ENCODE data around the gene CCDC30. TPM values are rescaled to one million over a fixed set of nuclear protein-coding genes. Genes with fewer than 3 reads are reported as not detected.
"Not testable (repeated sequence)": the region's sequence is repeated elsewhere in the genome, so short reads cannot be mapped to it uniquely, and the experiment has no call there.

The CCDC30 gene
- total RNA-seq, 2 experiments from 2014 or later, result 1.3 to 2.3 TPM

GRCh38 chr1:42454403-42454802 is 8.7 kb upstream of the CCDC30 start:
- no peak overlapping the region for H3K4me3 Mint-ChIP-seq
- peaks cover 28% of the 10 kb centered on the region for H3K4me1 Mint-ChIP-seq
- no peak overlapping the region for H3K27ac Mint-ChIP-seq
- ATAC-seq (no peak), DNase-seq (no peak)
- POLR2A ChIA-PET, result no interaction called here
- no peaks in the 10 kb centered on the region for H3K9me3 Mint-ChIP-seq (ENCODE audit: low read depth)
- CTCF ChIA-PET, result no interaction called here
- peaks cover 24% of the 10 kb centered on the region for H3K36me3 Mint-ChIP-seq (ENCODE audit: low read depth)
- intact Hi-C loops (cut with DNase I, micrococcal nuclease), result loop anchor here in 1 of 2 experiments (10.0 kb wide), 3 partner anchors 930 to 1090 kb away; partner anchors contain the start of genes FOXO6, HYI, MED8 and SZT2
- no peaks in the 10 kb centered on the region for H3K27me3 Mint-ChIP-seq

DNA sequence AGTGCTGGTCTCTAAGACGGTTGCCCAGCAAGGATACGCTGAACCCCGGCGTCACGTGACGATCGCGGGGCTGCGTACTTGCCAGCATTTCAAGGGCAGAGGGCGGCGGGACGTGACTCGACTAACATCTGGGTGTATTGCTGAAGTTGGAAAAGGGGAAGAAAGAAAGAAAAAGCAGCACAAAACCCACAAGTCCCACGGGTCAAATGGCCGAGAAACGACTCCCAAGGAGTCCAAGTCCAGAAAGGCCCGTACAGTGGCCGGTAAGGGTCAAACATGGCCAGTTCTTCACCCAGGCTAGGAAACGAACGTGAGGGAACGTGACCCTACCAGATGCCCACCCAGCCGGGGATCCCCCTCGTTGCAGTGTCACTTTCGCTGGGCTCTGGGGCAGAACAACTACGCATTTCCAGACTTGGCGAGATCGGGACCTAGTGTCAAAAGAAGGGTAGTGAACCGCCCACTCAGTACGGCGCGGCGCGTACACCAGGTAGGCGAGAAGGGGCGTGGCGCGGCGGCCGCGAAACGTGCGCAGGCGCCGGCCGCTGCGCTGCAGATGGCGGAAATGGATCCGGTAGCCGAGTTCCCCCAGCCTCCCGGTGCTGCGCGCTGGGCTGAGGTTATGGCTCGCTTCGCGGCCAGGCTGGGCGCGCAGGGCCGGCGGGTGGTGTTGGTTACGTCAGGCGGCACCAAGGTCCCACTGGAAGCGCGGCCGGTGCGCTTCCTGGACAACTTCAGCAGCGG is 6.9 kb upstream of the CCDC30 start, which contains the start of the genes PPCS and ZMYND12:
PPCS (plus strand) TSS at position 534 of the 744 bp plus-strand sequence; CDS start at position 557, 23 bp downstream.
ZMYND12 (minus strand) TSS at position 13 of the 744 bp plus-strand sequence. CDS start 25 bp downstream, outside the sequence.
- peak; percentile 92 for ATAC-seq
- DNase-seq, result peak; percentile 97
- Mint-ChIP-seq H3K4me3 (peak within 1 kb of the TSS; percentile 80), H3K36me3 (ENCODE audit: low read depth) (peaks cover 34% of the 10 kb centered on the region), H3K9me3 (ENCODE audit: low read depth) (no peaks in the 10 kb centered on the region), H3K27me3 (no peaks in the 10 kb centered on the region), H3K27ac (peak within 1 kb of the TSS; percentile 99), H3K4me1 (peaks cover 27% of the 10 kb centered on the region)
- POLR2A ChIA-PET, result interaction anchor here (0.7 to 0.9 kb wide), 2 partner anchors 226 to 1062 kb away, joined by 3 to 4 read pairs; partner anchors contain the start of gene YBX1
- intact Hi-C loops (cut with DNase I, micrococcal nuclease), result loop anchor here (1.0 to 10.0 kb wide), 13 partner anchors 63 to 1474 kb away; partner anchors contain the start of genes FOXJ3 (in 2 of the 2), YBX1 (in 2 of the 2), C1orf50 (in 1 of the 2) and CFAP57 (in 1 of the 2)
- CTCF ChIA-PET, result no interaction called here

DNA sequence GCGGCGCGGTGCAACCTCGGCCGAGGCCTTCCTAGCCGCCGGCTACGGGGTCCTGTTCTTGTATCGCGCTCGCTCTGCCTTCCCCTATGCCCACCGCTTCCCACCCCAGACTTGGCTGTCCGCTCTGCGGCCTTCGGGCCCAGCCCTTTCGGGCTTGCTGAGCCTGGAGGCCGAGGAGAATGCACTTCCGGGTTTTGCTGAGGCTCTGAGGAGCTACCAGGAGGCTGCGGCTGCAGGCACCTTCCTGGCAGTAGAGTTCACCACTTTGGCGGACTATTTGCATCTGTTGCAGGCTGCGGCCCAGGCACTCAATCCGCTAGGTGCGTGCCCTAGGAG is 6.4 kb upstream of the CCDC30 start:
- intact Hi-C loops (cut with DNase I, micrococcal nuclease), result loop anchor here (1.0 to 10.0 kb wide), 13 partner anchors 64 to 1474 kb away; partner anchors contain the start of genes FOXJ3 (in 2 of the 2), YBX1 (in 2 of the 2), C1orf50 (in 1 of the 2) and CFAP57 (in 1 of the 2)
- POLR2A ChIA-PET, result interaction anchor here (0.7 to 0.9 kb wide), 3 partner anchors 225 to 1062 kb away, joined by 3 to 4 read pairs (median 3); partner anchors contain the start of gene YBX1

DNA sequence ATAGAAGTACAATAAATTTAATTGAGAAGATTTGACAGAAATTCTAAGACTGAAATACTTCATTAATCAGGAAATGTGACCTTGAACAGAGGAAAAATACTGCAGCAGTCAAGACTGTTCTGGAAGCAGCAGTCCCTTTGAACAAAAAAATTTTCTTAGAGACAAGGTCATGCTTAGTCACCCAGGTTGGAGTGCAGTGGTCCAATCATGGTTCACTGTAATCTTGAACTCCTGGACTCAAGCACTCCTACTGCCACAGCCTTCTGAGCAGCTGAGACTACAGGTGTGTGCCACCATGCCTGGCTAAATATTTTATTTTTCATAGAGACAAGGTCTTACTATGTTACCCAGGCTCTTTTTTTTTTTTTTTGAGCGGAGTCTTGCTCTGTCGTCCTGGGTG is 1.9 kb upstream of the CCDC30 start:
- Mint-ChIP-seq H3K27ac (no peak overlapping the region), H3K4me1 (peaks cover 42% of the 10 kb centered on the region), H3K9me3 (ENCODE audit: low read depth) (no peaks in the 10 kb centered on the region), H3K4me3 (no peak overlapping the region), H3K36me3 (ENCODE audit: low read depth) (peaks cover 39% of the 10 kb centered on the region), H3K27me3 (no peaks in the 10 kb centered on the region)
- POLR2A ChIA-PET, result no interaction called here
- intact Hi-C loops (cut with DNase I, micrococcal nuclease), result loop anchor here in 1 of 2 experiments (5.0 kb wide), 1 partner anchor 1246 kb away; the partner anchor contains the start of gene ST3GAL3
- CTCF ChIA-PET, result no interaction called here
- DNase-seq (no peak), ATAC-seq (no peak)

More for the DNA sequence above, 6.4 kb upstream of the CCDC30 start:
- DNase-seq, result peak; percentile 77
- Mint-ChIP-seq H3K27ac (peak overlapping the region; percentile 99), H3K27me3 (no peaks in the 10 kb centered on the region), H3K9me3 (ENCODE audit: low read depth) (no peaks in the 10 kb centered on the region), H3K4me1 (peaks cover 28% of the 10 kb centered on the region), H3K36me3 (ENCODE audit: low read depth) (peaks cover 34% of the 10 kb centered on the region), H3K4me3 (peak overlapping the region; percentile 80)
- CTCF ChIA-PET, result interaction anchor here (0.6 kb wide), 1 partner anchor 27 kb away, joined by 3 read pairs; no protein-coding TSS in a partner anchor
- peak; percentile 61 for ATAC-seq

DNA sequence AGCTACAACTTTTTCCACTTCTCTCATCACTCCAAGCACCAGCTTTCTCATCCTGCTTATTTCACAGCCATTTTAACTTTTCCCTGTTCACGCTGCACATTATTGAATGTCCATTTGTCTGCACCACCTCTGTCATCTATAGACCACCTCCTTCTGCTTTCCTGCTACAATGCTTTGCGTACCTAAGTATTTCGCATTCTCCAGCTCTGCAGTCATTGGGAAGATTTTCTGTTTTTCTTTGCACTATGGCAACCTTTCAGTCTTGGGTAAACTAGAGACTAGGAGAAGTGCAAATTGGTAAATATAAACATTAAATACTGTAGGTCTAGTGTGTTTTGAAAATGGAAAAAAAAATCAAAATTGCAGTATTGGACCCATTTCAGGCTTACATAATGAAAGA is 835 bp downstream of the CCDC30 start:
- Mint-ChIP-seq H3K4me1 (peaks cover 28% of the 10 kb centered on the region), H3K9me3 (ENCODE audit: low read depth) (no peaks in the 10 kb centered on the region), H3K27ac (no peak overlapping the region), H3K27me3 (peaks cover 2% of the 10 kb centered on the region), H3K4me3 (peak overlapping the region; percentile 77), H3K36me3 (ENCODE audit: low read depth) (peaks cover 18% of the 10 kb centered on the region)
- intact Hi-C loops (cut with DNase I, micrococcal nuclease), result loop anchor here (1.0 to 5.0 kb wide), 9 partner anchors 129 to 1243 kb away; partner anchors contain the start of genes PPIH (in 2 of the 2), C1orf50 (in 1 of the 2), ERMAP (in 1 of the 2) and FOXJ3 (in 1 of the 2)
- DNase-seq, result no peak
- CTCF ChIA-PET, result no interaction called here
- no peak for ATAC-seq
- POLR2A ChIA-PET, result no interaction called here

DNA sequence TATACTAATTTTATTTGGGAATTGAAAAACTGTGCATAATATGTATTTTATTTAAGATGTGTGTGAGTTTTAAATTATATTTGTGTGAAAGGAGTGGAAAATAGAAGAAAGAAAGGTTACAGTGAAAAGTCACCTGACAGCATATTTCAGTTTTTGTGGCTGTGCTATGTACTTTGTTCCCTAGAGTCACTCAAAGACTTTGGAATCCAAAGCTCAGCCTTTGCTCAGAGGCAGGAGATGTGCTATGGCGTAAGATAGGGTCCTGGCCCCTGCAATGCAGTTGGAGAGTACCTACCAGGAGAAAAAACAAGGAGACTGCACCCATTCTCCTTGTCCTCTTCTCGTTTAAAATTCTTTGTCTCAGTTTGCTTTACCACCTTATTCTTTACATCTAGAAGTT is 2.9 kb downstream of the CCDC30 start:
- Mint-ChIP-seq H3K9me3 (ENCODE audit: low read depth) (no peaks in the 10 kb centered on the region), H3K4me1 (peaks cover 22% of the 10 kb centered on the region), H3K27ac (no peak overlapping the region), H3K36me3 (ENCODE audit: low read depth) (peaks cover 5% of the 10 kb centered on the region), H3K27me3 (peaks cover 2% of the 10 kb centered on the region), H3K4me3 (no peak overlapping the region)
- ChIA-PET CTCF (no interaction called here), POLR2A (no interaction called here)
- DNase-seq, result no peak
- intact Hi-C loops (cut with DNase I, micrococcal nuclease), result no loop called here
- ATAC-seq, result no peak

DNA sequence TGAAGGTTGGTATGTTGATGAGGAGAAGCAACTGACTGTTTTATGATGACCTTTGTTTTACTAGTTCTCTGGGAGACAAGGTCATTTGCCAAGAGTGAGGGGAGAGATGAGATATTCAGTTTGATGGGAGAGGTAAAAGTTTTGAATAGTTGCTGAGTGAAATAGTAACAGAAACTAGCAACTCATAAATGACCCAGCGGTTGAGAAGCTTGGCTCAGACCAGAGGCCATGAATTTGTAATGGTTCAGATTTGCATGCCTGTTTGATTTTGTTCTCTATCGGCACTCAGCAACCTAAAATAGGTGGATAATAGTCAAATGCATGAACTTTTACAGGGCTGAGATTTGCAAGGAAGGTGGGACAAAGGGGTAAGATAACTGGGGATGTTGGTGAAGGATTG is 6.6 kb downstream of the CCDC30 start:
- no peaks in the 10 kb centered on the region for H3K36me3 Mint-ChIP-seq (ENCODE audit: low read depth)
- intact Hi-C loops (cut with DNase I, micrococcal nuclease), result no loop called here
- peaks cover 2% of the 10 kb centered on the region for H3K27me3 Mint-ChIP-seq
- no peak for DNase-seq
- H3K4me1 Mint-ChIP-seq, result no peaks in the 10 kb centered on the region
- H3K4me3 Mint-ChIP-seq, result no peak overlapping the region
- ATAC-seq, result no peak
- POLR2A ChIA-PET, result no interaction called here
- H3K27ac Mint-ChIP-seq, result no peak overlapping the region
- no peaks in the 10 kb centered on the region for H3K9me3 Mint-ChIP-seq (ENCODE audit: low read depth)
- CTCF ChIA-PET, result no interaction called here

GRCh38 chr1:42476605-42477004 is 13.5 kb downstream of the CCDC30 start:
- H3K27me3 Mint-ChIP-seq, result no peaks in the 10 kb centered on the region
- no peaks in the 10 kb centered on the region for H3K36me3 Mint-ChIP-seq (ENCODE audit: low read depth)
- intact Hi-C loops (cut with DNase I, micrococcal nuclease), result no loop called here
- H3K9me3 Mint-ChIP-seq (ENCODE audit: low read depth), result no peaks in the 10 kb centered on the region
- DNase-seq (no peak), ATAC-seq (no peak)
- ChIA-PET POLR2A (no interaction called here), CTCF (no interaction called here)
- no peak overlapping the region for H3K4me3 Mint-ChIP-seq
- H3K27ac Mint-ChIP-seq, result no peak overlapping the region
- no peaks in the 10 kb centered on the region for H3K4me1 Mint-ChIP-seq

GRCh38 chr1:42477354-42477753 is 14.3 kb downstream of the CCDC30 start:
- CTCF ChIA-PET, H3K27me3 Mint-ChIP-seq: not testable (repeated sequence)

DNA sequence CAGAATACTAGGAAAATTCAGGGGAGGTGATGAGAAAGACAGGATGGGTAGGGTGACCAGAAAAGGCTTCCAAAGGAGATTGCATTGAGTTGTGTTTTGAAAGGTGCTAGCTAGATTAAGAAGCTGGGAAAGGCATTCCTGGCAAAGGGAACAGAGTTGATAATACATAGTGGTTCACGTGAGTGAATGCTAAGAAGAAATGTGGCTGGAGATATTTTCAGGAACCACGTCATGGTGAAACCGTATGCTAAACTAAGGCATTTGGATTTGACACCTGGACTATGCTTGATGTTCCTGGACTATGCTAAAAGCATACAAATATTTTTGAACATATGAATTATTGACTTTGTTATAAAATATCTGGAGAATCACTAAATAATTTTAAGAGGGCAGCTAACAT is 14.7 kb downstream of the CCDC30 start:
- Mint-ChIP-seq H3K27me3 (no peaks in the 10 kb centered on the region), H3K27ac (no peak overlapping the region), H3K4me3 (no peak overlapping the region), H3K4me1 (no peaks in the 10 kb centered on the region), H3K36me3 (ENCODE audit: low read depth) (no peaks in the 10 kb centered on the region), H3K9me3 (ENCODE audit: low read depth) (no peaks in the 10 kb centered on the region)
- ATAC-seq (no peak), DNase-seq (no peak)
- intact Hi-C loops (cut with DNase I, micrococcal nuclease), result no loop called here
- ChIA-PET CTCF (no interaction called here), POLR2A (no interaction called here)

More at GRCh38 chr1:42477354-42477753, 14.3 kb downstream of the CCDC30 start:
- H3K27ac Mint-ChIP-seq; ATAC-seq; H3K36me3 Mint-ChIP-seq (ENCODE audit: low read depth); H3K4me1 Mint-ChIP-seq; DNase-seq; POLR2A ChIA-PET; H3K9me3 Mint-ChIP-seq (ENCODE audit: low read depth); intact Hi-C loops (cut with DNase I, micrococcal nuclease); H3K4me3 Mint-ChIP-seq: not testable (repeated sequence)

DNA sequence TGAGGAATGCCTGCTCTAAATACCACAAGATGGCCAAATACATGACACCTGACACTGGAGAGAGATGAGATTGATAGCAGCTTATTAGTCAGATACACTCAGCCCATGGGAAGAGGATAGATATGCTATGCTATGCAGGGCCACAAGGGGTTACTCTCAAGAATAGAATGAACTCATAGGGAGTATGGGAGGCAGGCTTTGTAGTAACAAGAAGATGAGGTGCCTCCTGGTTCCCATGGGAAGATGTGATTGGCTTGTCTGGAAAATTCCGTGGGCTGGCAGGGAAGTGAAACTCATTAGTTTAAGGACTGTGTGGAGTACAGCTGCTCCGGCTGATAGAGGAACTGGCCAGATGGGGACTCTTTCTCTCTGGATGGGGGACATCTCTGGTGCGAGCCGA is 16.5 kb downstream of the CCDC30 start:
- Mint-ChIP-seq H3K27ac (no peak overlapping the region), H3K27me3 (no peaks in the 10 kb centered on the region), H3K4me3 (no peak overlapping the region), H3K9me3 (ENCODE audit: low read depth) (no peaks in the 10 kb centered on the region), H3K4me1 (no peaks in the 10 kb centered on the region), H3K36me3 (ENCODE audit: low read depth) (peaks cover 3% of the 10 kb centered on the region)
- DNase-seq, result no peak
- peak; percentile 53 for ATAC-seq
- ChIA-PET CTCF (no interaction called here), POLR2A (no interaction called here)
- intact Hi-C loops (cut with DNase I, micrococcal nuclease), result no loop called here

DNA sequence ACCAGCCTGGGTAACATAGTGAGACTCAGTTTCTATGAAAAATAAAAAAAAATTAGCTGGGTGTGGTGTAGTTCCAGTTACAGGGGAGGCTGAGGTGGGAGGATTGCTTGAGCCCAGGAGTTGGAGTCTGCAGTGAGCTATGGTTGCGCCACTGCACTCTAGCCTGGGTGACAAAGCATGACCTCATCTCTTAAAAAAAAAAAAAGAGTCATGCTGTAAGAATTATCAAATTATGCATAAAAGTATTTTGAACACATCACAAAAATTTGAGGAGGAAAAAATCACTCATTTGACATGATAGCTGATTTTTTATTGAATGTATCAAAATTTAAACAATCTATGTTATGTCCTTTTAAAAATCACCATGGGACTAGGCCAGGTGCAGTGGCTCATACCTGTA is 17.8 kb downstream of the CCDC30 start:
- H3K27ac Mint-ChIP-seq, result no peak overlapping the region
- no peaks in the 10 kb centered on the region for H3K27me3 Mint-ChIP-seq
- no peak overlapping the region for H3K4me3 Mint-ChIP-seq
- intact Hi-C loops (cut with DNase I, micrococcal nuclease), result no loop called here
- H3K4me1 Mint-ChIP-seq, result no peaks in the 10 kb centered on the region
- ChIA-PET CTCF (interaction anchor here (0.6 kb wide), 1 partner anchor 186 kb away, joined by 4 read pairs; no protein-coding TSS in a partner anchor), POLR2A (interaction anchor here (0.7 kb wide), 1 partner anchor 27 kb away, joined by 9 read pairs; no protein-coding TSS in a partner anchor)
- peaks cover 3% of the 10 kb centered on the region for H3K36me3 Mint-ChIP-seq (ENCODE audit: low read depth)
- ATAC-seq (no peak), DNase-seq (no peak)
- no peaks in the 10 kb centered on the region for H3K9me3 Mint-ChIP-seq (ENCODE audit: low read depth)

Measured in activated CD4-positive, alpha-beta T cell treated with anti-CD3 and anti-CD28 coated beads for 36 hours (primary cell).